HepG2 (cell line): ENCODE measurements around the gene SLC25A17. TPM values are rescaled to one million over a fixed set of nuclear protein-coding genes. Genes with fewer than 3 reads are reported as not detected.

Experiments used
- ATAC-seq: fragments of 200-7000 bp; cut with Tn5 transposase; 3 replicates; pipeline ENCODE4 v1.9.1; 2020; ENCODE audit warnings: mild to moderate bottlenecking, moderate library complexity
- BruUV-seq: library from RNA; stranded (reverse); fragments of 400-500 nt; replicated peaks from 2 replicates; lab custom pipeline; 2021; lab: Mats Ljungman, UMichigan
- CTCF ChIA-PET: fragments of 300-600 bp; formaldehyde crosslinking; extraction: SDS; loops from one replicate; lab custom pipeline; 2021; ENCODE audit warnings: low total read pairs, inconsistent platforms, low intra/inter-chr PET ratio; lab: Yijun Ruan, JAX
- POLR2A ChIA-PET: fragments of 350-600 bp; sonication (Branson Sonifier 250); formaldehyde crosslinking; loops from one replicate; lab custom pipeline; 2020; ENCODE audit warnings: antibody characterized with exemption, inconsistent platforms; lab: Yijun Ruan, JAX
- DNase-seq: peaks from one replicate; pipeline ENCODE4 v3.0.0-alpha.2; 2015; ENCODE audit warnings: low spot score
- FAIRE-seq: peaks from 3 replicates; lab custom pipeline; 2011; peaks lifted over from hg19 to GRCh38; lab: Jason Lieb, UNC
- H2AFZ ChIP-seq: one replicate; pipeline ENCODE4 v1.6.1; 2011; ENCODE audit warnings: low read length, inconsistent platforms
- H3K27ac ChIP-seq: fragments of 300-600 bp; 3 replicates; pipeline ENCODE4 v1.8.0; 2011; ENCODE audit warnings: mixed run types, mild to moderate bottlenecking, mixed read lengths, low read length, inconsistent platforms; ENCODE audit not compliant: insufficient read depth; ENCODE audit errors: extremely low read length
- H3K27me3 ChIP-seq, 2 experiments: fragments of 200-600 bp in 1 of 2; 2 replicates in 1 of 2; 3 replicates in 1 of 2; pipeline versions ENCODE4 v1.6.0 to v1.8.0; 2011; ENCODE audit warnings: low read length in 2 of 2, mild to moderate bottlenecking in 2 of 2, moderate library complexity in 2 of 2, inconsistent platforms in 1 of 2; ENCODE audit not compliant: insufficient read depth in 2 of 2, control insufficient read depth in 1 of 2
- H3K36me3 ChIP-seq, 2 experiments: fragments of 200-600 bp in 1 of 2; replicated peaks in 1 of 2; 2 replicates in 1 of 2; 3 replicates in 1 of 2; pipeline versions ENCODE4 v1.5.1 to v1.8.0; 2011; ENCODE audit warnings: low read length in 2 of 2, inconsistent platforms in 1 of 2; ENCODE audit not compliant: insufficient read depth in 2 of 2, control insufficient read depth in 1 of 2
- H3K4me1 ChIP-seq: 2 replicates; pipeline ENCODE4 v1.5.1; 2012; ENCODE audit warnings: low read length, inconsistent platforms; ENCODE audit not compliant: insufficient read depth
- H3K4me2 ChIP-seq: 2 replicates; pipeline ENCODE4 v1.6.0; 2011; ENCODE audit warnings: low read depth, low read length, inconsistent platforms
- H3K4me3 ChIP-seq, 3 experiments: fragments of 200-600 bp in 1 of 3; sonication (generic), shearing (Covaris generic) in 1 of 3; replicated peaks in 1 of 3; 2 replicates each; pipeline ENCODE4 v1.5.1; 2011 to 2016; ENCODE audit warnings: low read length in 3 of 3, inconsistent platforms in 2 of 3, low read depth in 2 of 3, mild to moderate bottlenecking in 2 of 3, control low read depth in 1 of 3, mixed read lengths in 1 of 3; ENCODE audit not compliant: insufficient read depth in 1 of 3
- H3K79me2 ChIP-seq: one replicate; pipeline ENCODE4 v1.6.1; 2011; ENCODE audit warnings: low read length, inconsistent platforms; ENCODE audit not compliant: insufficient read depth
- H3K9ac ChIP-seq: 2 replicates; pipeline ENCODE4 v1.6.0; 2011; ENCODE audit warnings: mild to moderate bottlenecking, low read depth, low read length, inconsistent platforms; ENCODE audit not compliant: insufficient read depth
- H3K9me3 ChIP-seq: 2 replicates; pipeline ENCODE4 v1.5.1; 2012; ENCODE audit warnings: mild to moderate bottlenecking, low read length
- H4K20me1 ChIP-seq: 2 replicates; pipeline ENCODE4 v1.6.0; 2011; ENCODE audit warnings: inconsistent platforms, mild to moderate bottlenecking, low read length, moderate library complexity; ENCODE audit not compliant: insufficient read depth
- AGO1 ChIP-seq: fragments of 200-400 bp; formaldehyde crosslinking; IDR thresholded peaks from 2 replicates; pipeline ENCODE4 v1.6.1; 2017; ENCODE audit warnings: mild to moderate bottlenecking, low read depth, low read length, moderate library complexity; ENCODE audit not compliant: poor library complexity, severe bottlenecking
- ELF4 ChIP-seq: sonication (generic); formaldehyde crosslinking; IDR thresholded peaks from 2 replicates; pipeline ENCODE4 v1.5.0; 2020; ENCODE audit warnings: missing genetic modification reagents, mild to moderate bottlenecking, moderate library complexity, borderline replicate concordance
- HMGA1 ChIP-seq: sonication (generic); formaldehyde crosslinking; conservative IDR thresholded peaks from 2 replicates; pipeline ENCODE4 v1.4.0; 2020; ENCODE audit warnings: missing genetic modification reagents
- MED1 ChIP-seq: sonication (generic); formaldehyde crosslinking; IDR thresholded peaks from 2 replicates; pipeline ENCODE4 v1.4.0; 2020; ENCODE audit warnings: missing genetic modification reagents
- ZBTB8A ChIP-seq: sonication (generic); formaldehyde crosslinking; IDR thresholded peaks from 2 replicates; pipeline ENCODE4 v1.4.0; 2020; ENCODE audit warnings: mild to moderate bottlenecking, low read depth, missing genetic modification reagents, borderline replicate concordance
- ZNF343 ChIP-seq: sonication (generic); formaldehyde crosslinking; IDR thresholded peaks from 2 replicates; pipeline ENCODE4 v1.4.0; 2020; ENCODE audit warnings: mild to moderate bottlenecking, missing genetic modification reagents
- ZNF543 ChIP-seq: sonication (generic); formaldehyde crosslinking; IDR thresholded peaks from 2 replicates; pipeline ENCODE4 v1.4.0; 2020; ENCODE audit warnings: mild to moderate bottlenecking, missing genetic modification reagents
- ZNF639 ChIP-seq: conservative IDR thresholded peaks from 2 replicates; pipeline ENCODE4 v1.6.1; 2018; ENCODE audit warnings: missing genetic modification reagents
- WGBS: methylation state at CpG from one replicate; pipeline ENCODE4 v1.1.6; 2017; ENCODE audit warnings: low lambda C conversion rate; 5-methylcytosine and 5-hydroxymethylcytosine counted together
- in situ Hi-C: cut with HindIII; loops from 2 replicates; pipeline ENCODE4 v1.10.0; 2017; ENCODE audit warnings: low pct_unique_long_range_greater_than_20kb; ENCODE audit not compliant: extremely low pct_ligation_motif_present
- intact Hi-C: fragments of 100-400 bp; cut with micrococcal nuclease; formaldehyde crosslinking; loops from one replicate; pipeline ENCODE4 v1.10.0; 2022; ENCODE audit not compliant: unreplicated experiment
- polyA plus RNA-seq, 8 experiments: library from polyadenylated mRNA; depleted of rRNA in 3 of 8; stranded (reverse) in 7 of 8; unstranded in 1 of 8; fragments of >200 nt; fragmentation: Illumina TruSeq in 4 of 8; extraction: Trizol in 4 of 8; gene quantifications; 2 replicates each; pipeline versions ENCODE4 v1.2.1 to v1.2.3, GENCODE V29; 2011 to 2016; ENCODE audit warnings: low read depth in 4 of 8, missing spikeins in 1 of 8, mixed read lengths in 1 of 8; ENCODE audit not compliant: insufficient read depth in 1 of 8
- total RNA-seq, 5 experiments: library from RNA; depleted of rRNA; stranded (reverse); fragments of >200 nt; fragmentation: Illumina TruSeq; extraction: Trizol; gene quantifications; 2 replicates each; pipeline ENCODE4 v1.2.3, GENCODE V29; 2016; ENCODE audit warnings: low read depth in 1 of 5

The SLC25A17 gene
- total and polyA plus RNA-seq, 2 of the 13 experiments (the other 11 are each of a cell fraction or from before 2014, with no cell fraction given) = 15.7 to 27.9 TPM

- BruUV-seq = no TSS peak
- Histone ChIP-seq H3K79me2 (peaks cover 32% of the 10 kb centered on the region), H3K4me2 (peak overlapping the region; percentile 82), H3K4me3 (peak overlapping the region; percentile 97 to 98 (median 98)), H4K20me1 (no peaks in the 10 kb centered on the region), H2AFZ (peak overlapping the region; percentile 88), H3K36me3 (no peaks in the 10 kb centered on the region; a peak in 1 of 5 replicates), H3K27ac (peak overlapping the region; percentile 8), H3K9me3 (no peaks in the 10 kb centered on the region), H3K9ac (peak overlapping the region; percentile 59), H3K4me1 (peaks cover 40% of the 10 kb centered on the region), H3K27me3 (no peaks in the 10 kb centered on the region; a peak in 1 of 5 replicates)
- FAIRE-seq (no peak), DNase-seq (no peak), ATAC-seq (peak; percentile 19; the same call in 2 of the 3 replicates)
- 1% methylated on average over 4 of the region's 4 CpGs for WGBS
- TF ChIP-seq ZNF543 (CRISPR knock-in tag) = 0 out of 2 replicates have a peak, but pooled peaks have one; percentile 3
- no peak for TF ChIP-seq HMGA1 (CRISPR knock-in tag)
- TF ChIP-seq AGO1 = no peak
- TF ChIP-seq ZNF639 = no peak
- 0 out of 2 replicates have a peak, but pooled peaks have one; percentile 32 for TF ChIP-seq ZNF343 (CRISPR knock-in tag)
- TF ChIP-seq ELF4 = 0 out of 2 replicates have a peak, but pooled peaks have one; percentile 4
- TF ChIP-seq MED1 (CRISPR knock-in tag) = 0 out of 2 replicates have a peak, but pooled peaks have one; percentile 7
- TF ChIP-seq ZBTB8A = 0 out of 2 replicates have a peak, but pooled peaks have one; percentile 55
- CTCF ChIA-PET = no interaction called here
- in situ Hi-C loops (no loop called here), intact Hi-C loops (no loop called here)
- POLR2A ChIA-PET = interaction anchor here (0.9 to 1.5 kb wide), 5 partner anchors 10 to 131 kb away, joined by 3 to 9 read pairs (median 4); partner anchors contain the start of genes RBX1, ST13 and XPNPEP3
Observed at GRCh38 chr22:40819599-40820140, 524 bp upstream of the SLC25A17 start.
